GM10248 (cell line): ENCODE measurements around the gene OR51B4.
"Not testable (repeated sequence)": the region's sequence is repeated elsewhere in the genome, so short reads cannot be mapped to it uniquely, and the experiment has no call there.

ENCODE experiments used
- CTCF ChIA-PET: fragments of 300-600 bp; sonication (Branson Sonifier 250); formaldehyde crosslinking; extraction: SDS; loops from one replicate; lab custom pipeline; 2021; ENCODE audit warnings: antibody characterized with exemption; lab: Yijun Ruan, JAX
- POLR2A ChIA-PET: fragments of 350-650 bp; sonication (Branson Sonifier 250); formaldehyde crosslinking; extraction: SDS; loops from one replicate; lab custom pipeline; 2020; ENCODE audit warnings: antibody characterized with exemption; lab: Yijun Ruan, JAX
- DNase-seq: peaks from one replicate; pipeline ENCODE4 v3.0.0; 2012; ENCODE audit errors: extremely low spot score
- CTCF ChIP-seq: IDR thresholded peaks from 2 replicates; pipeline ENCODE4 v1.5.1; 2012; ENCODE audit warnings: mild to moderate bottlenecking, low read depth; ENCODE audit errors: extremely low read depth, missing control alignments, control extremely low read depth

OR51B4 gene

GRCh38 chr11:5297721-5298323 is 3.9 kb downstream of the OR51B4 start:
- no peak for DNase-seq
- ChIA-PET POLR2A (no interaction called here), CTCF (interaction anchor here (1.4 to 1.5 kb wide), 2 partner anchors 12 to 29 kb away, joined by 4 to 5 read pairs; no protein-coding TSS in a partner anchor)
- no peak for TF ChIP-seq CTCF

- POLR2A ChIA-PET, CTCF ChIA-PET, DNase-seq: not testable (repeated sequence)
Measured at GRCh38 chr11:5294342-5294995, 7.3 kb downstream of the OR51B4 start.

GRCh38 chr11:5293028-5293427 is 8.7 kb downstream of the OR51B4 start:
- DNase-seq = no peak
- no peak for TF ChIP-seq CTCF
- CTCF ChIA-PET = no interaction called here
- POLR2A ChIA-PET = no interaction called here

- POLR2A ChIA-PET = no interaction called here
- CTCF ChIA-PET = interaction anchor here (0.8 to 1.5 kb wide), 5 partner anchors 11 to 89 kb away, joined by 3 to 7 read pairs (median 4); partner anchors contain the start of gene HBE1
- TF ChIP-seq CTCF = peak; percentile 43
- DNase-seq = peak; percentile 40
Measured at GRCh38 chr11:5291207-5291838, 10.4 kb downstream of the OR51B4 start.

- no peak for TF ChIP-seq CTCF
- ChIA-PET POLR2A (no interaction called here), CTCF (interaction anchor here (0.6 to 1.5 kb wide), 3 partner anchors 9 to 82 kb away, joined by 3 to 7 read pairs (median 4); no protein-coding TSS in a partner anchor)
- no peak for DNase-seq
Measured at GRCh38 chr11:5290106-5290505, 11.6 kb downstream of the OR51B4 start.

GRCh38 chr11:5289696-5290095 is 12.1 kb downstream of the OR51B4 start:
- DNase-seq = no peak
- TF ChIP-seq CTCF = no peak
- ChIA-PET POLR2A (no interaction called here), CTCF (interaction anchor here (1.2 to 1.3 kb wide), 3 partner anchors 9 to 83 kb away, joined by 3 to 4 read pairs (median 3); no protein-coding TSS in a partner anchor)

- CTCF ChIA-PET = interaction anchor here (1.2 to 1.3 kb wide), 2 partner anchors 10 to 11 kb away, joined by 3 read pairs; no protein-coding TSS in a partner anchor
- no peak for TF ChIP-seq CTCF
- POLR2A ChIA-PET = no interaction called here
- DNase-seq = no peak
Measured at GRCh38 chr11:5288906-5289550, 12.7 kb downstream of the OR51B4 start.
